WERI-Rb-1 (cell line): Measurements from ENCODE around the gene GPS1.

Source experiments
- DNase-seq: peaks from one replicate; pipeline ENCODE4 v3.0.0-alpha.2; 2020
- H3K27ac ChIP-seq: fragments of 250-450 bp; sonication (Bioruptor Pico); 2 replicates; pipeline ENCODE4 v1.5.1; 2020; ENCODE audit warnings: mild to moderate bottlenecking, moderate library complexity
- H3K27me3 ChIP-seq: fragments of 250-450 bp; sonication (Bioruptor Pico); 2 replicates; pipeline ENCODE4 v1.5.1; 2021; ENCODE audit warnings: mild to moderate bottlenecking, low read depth, moderate library complexity; ENCODE audit not compliant: insufficient read depth, severe bottlenecking
- H3K36me3 ChIP-seq: fragments of 250-450 bp; sonication (Bioruptor Pico); 2 replicates; pipeline ENCODE4 v1.5.1; 2020; ENCODE audit warnings: mild to moderate bottlenecking, moderate library complexity
- H3K4me3 ChIP-seq: 2 replicates; pipeline ENCODE4 v1.5.1; 2011; ENCODE audit warnings: low read depth, mild to moderate bottlenecking, control low read depth, low read length
- H3K9me3 ChIP-seq: fragments of 250-450 bp; sonication (Bioruptor Pico); 2 replicates; pipeline ENCODE4 v1.5.1; 2021; ENCODE audit warnings: mild to moderate bottlenecking, moderate library complexity; ENCODE audit not compliant: severe bottlenecking
- CTCF ChIP-seq: IDR thresholded peaks from 2 replicates; pipeline ENCODE4 v1.5.1; 2011; ENCODE audit warnings: low read depth, mild to moderate bottlenecking, control low read depth, inconsistent platforms, low read length

The GPS1 gene

GRCh38 chr17:82052638-82053059 lies 951 bp downstream of the GPS1 start:
- Histone ChIP-seq H3K27me3 (no peaks in the 10 kb centered on the region), H3K9me3 (no peaks in the 10 kb centered on the region), H3K27ac (peak overlapping the region; percentile 67), H3K36me3 (peaks cover 74% of the 10 kb centered on the region), H3K4me3 (peak overlapping the region; percentile 77)
- no peak for DNase-seq
- no peak for TF ChIP-seq CTCF

- no peak overlapping the region for H3K27ac ChIP-seq
- no peaks in the 10 kb centered on the region for H3K9me3 ChIP-seq
- peaks cover 74% of the 10 kb centered on the region for H3K36me3 ChIP-seq
- no peak for DNase-seq
- H3K4me3 ChIP-seq = no peak overlapping the region
- no peaks in the 10 kb centered on the region for H3K27me3 ChIP-seq
- no peak for TF ChIP-seq CTCF
Observed at GRCh38 chr17:82053130-82053529, 1.4 kb downstream of the GPS1 start.

- Histone ChIP-seq H3K9me3 (no peaks in the 10 kb centered on the region), H3K36me3 (peaks cover 74% of the 10 kb centered on the region), H3K27ac (no peak overlapping the region), H3K4me3 (no peak overlapping the region), H3K27me3 (no peaks in the 10 kb centered on the region)
- DNase-seq = no peak
- no peak for TF ChIP-seq CTCF
Observed at GRCh38 chr17:82053556-82054263, 2.0 kb downstream of the GPS1 start.

- H3K4me3 ChIP-seq = no peak overlapping the region
- DNase-seq = no peak
- no peaks in the 10 kb centered on the region for H3K27me3 ChIP-seq
- TF ChIP-seq CTCF = no peak
- peaks cover 74% of the 10 kb centered on the region for H3K36me3 ChIP-seq
- H3K9me3 ChIP-seq = no peaks in the 10 kb centered on the region
- H3K27ac ChIP-seq = no peak overlapping the region
Observed at GRCh38 chr17:82054351-82055022, 2.8 kb downstream of the GPS1 start.

- TF ChIP-seq CTCF = no peak
- Histone ChIP-seq H3K36me3 (peaks cover 74% of the 10 kb centered on the region), H3K9me3 (no peaks in the 10 kb centered on the region), H3K27me3 (no peaks in the 10 kb centered on the region), H3K4me3 (no peak overlapping the region), H3K27ac (no peak overlapping the region)
- no peak for DNase-seq
Observed at GRCh38 chr17:82055023-82055964, 3.6 kb downstream of the GPS1 start.
